A172 (cell line): ENCODE data around the gene BCL6B. TPM values are rescaled to one million over a fixed set of nuclear protein-coding genes. Genes with fewer than 3 reads are reported as not detected.
"Not testable (repeated sequence)": the region's sequence is repeated elsewhere in the genome, so short reads cannot be mapped to it uniquely, and the experiment has no call there.

Source experiments
- DNase-seq: peaks from one replicate; pipeline ENCODE4 v3.0.0-alpha.2; 2015; ENCODE audit warnings: low spot score
- total RNA-seq: library from RNA; depleted of rRNA; stranded (reverse); fragments of >200 nt; shearing (Covaris generic); gene quantifications from 2 replicates; pipeline ENCODE4 v1.2.3, GENCODE V29; 2014

The BCL6B gene
- total RNA-seq, 1 experiment from 2014 or later: 0.07 TPM

DNA sequence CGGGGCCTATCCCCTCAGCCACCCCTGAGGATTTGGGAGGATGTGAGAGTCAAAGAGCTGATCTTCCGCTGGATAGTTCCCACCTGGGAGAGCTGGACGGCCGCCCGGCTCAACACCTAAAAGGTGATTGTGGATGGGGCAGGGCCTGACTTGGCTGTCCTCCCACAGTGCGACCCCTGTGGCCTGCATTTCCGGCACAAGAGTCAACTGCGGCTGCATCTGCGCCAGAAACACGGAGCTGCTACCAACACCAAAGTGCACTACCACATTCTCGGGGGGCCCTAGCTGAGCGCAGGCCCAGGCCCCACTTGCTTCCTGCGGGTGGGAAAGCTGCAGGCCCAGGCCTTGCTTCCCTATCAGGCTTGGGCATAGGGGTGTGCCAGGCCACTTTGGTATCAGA, 4.5 kb downstream of the BCL6B start:
- DNase-seq: no peak

- DNase-seq: no peak
These were observed 6.2 kb downstream of the BCL6B start for GRCh38 chr17:7029096-7029495.

- no peak for DNase-seq
These were observed 6.8 kb downstream of the BCL6B start for GRCh38 chr17:7029659-7030058.

- DNase-seq: peak; percentile 47
These were observed 12.2 kb downstream of the BCL6B start for GRCh38 chr17:7034955-7035590.

GRCh38 chr17:7035591-7036368, 12.9 kb downstream of the BCL6B start, which contains the start of gene SLC16A13:
SLC16A13 (plus strand) TSS chr17:7036015; CDS start chr17:7036383, 368 bp downstream.
- DNase-seq: peak; percentile 99

DNA sequence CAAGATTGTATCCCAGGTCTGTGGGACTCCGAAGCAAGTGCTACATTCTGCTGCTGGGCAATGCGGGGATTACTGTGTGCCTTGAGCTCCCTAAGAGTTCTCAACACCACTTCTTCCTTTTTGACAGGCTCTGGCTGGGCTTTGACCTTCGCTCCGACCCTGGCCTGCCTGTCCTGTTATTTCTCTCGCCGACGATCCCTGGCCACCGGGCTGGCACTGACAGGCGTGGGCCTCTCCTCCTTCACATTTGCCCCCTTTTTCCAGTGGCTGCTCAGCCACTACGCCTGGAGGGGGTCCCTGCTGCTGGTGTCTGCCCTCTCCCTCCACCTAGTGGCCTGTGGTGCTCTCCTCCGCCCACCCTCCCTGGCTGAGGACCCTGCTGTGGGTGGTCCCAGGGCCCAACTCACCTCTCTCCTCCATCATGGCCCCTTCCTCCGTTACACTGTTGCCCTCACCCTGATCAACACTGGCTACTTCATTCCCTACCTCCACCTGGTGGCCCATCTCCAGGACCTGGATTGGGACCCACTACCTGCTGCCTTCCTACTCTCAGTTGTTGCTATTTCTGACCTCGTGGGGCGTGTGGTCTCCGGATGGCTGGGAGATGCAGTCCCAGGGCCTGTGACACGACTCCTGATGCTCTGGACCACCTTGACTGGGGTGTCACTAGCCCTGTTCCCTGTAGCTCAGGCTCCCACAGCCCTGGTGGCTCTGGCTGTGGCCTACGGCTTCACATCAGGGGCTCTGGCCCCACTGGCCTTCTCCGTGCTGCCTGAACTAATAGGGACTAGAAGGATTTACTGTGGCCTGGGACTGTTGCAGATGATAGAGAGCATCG, 15.4 kb downstream of the BCL6B start:
- DNase-seq: no peak

- DNase-seq: no peak
These were observed 17.0 kb downstream of the BCL6B start for GRCh38 chr17:7039832-7040231.

DNA sequence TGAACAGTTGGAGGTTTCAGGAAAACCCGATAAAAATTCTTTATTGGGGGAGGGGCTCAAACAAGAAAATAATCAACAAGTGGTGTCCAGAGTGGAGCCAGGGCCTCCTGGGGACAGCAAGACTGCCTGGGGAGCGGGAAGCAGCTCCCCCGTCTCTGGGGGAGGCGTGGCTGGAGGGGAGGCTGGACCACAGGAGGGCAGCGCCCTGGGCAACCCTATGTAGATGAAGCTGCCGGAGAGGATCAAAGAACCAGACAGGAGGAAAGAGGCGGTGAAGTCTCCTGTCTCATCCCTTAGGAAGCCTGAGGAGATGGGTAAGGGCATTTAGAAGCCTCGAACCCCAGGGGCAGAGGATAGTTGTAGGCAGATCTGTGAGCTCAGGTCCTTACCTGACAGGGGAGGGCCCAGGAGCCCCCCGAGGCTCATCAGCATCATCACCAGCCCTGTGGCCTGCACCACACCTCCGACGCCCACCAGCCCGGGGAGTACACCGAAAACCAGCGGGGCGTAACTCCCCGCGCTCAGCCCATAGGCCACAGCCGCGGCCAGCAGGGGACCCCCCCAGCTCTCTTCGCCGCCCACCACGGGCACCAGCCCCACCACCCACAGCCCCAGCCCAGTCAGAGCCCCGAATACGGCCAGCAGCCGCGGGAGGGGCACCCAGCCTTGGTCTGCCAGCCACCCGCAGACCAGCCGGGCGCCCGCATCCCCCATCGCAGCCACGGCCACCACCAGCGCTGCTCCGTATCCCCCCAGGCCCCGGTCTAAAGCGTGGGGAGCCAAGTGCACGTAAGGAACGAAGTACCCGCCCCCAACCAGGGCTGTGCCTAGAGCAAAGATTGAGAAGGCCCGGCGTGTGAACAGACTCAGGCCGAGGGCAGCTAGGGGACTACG, 19.0 kb downstream of the BCL6B start:
- DNase-seq: no peak

DNA sequence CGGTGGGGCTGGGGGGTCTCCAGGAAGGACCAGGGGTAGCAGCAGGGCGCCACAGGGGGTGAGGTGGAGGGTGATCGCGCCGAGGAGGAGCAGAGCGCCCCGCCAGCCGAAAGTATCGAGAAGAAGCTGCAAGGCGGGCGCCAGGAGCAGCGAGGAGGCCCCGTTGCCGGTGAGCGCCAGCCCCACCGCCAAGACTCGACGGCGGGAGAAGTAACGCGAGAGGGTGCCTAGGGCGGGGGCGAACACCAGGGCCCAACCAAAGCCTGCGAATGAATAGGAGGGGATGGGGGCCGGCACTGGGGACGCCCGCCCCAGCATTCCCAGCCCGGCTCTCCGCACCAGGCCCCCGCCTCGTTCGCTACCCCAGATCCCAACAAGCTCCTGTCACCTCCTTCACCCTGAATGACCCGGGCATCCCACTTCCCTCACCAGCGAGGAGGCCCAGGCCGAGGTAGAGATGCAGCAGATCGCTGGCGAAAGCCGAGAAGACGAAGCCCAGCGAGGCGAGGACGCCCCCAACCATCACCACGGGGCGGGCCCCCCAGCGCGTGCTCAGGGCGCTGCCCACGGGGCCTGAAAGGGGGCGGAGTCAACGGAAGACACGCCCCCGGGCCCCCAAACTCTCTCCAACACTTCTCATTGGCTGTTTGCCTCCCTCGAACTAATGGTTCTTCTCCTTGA, 19.8 kb downstream of the BCL6B start:
- no peak for DNase-seq

GRCh38 chr17:7043182-7043496, 20.3 kb downstream of the BCL6B start:
- no peak for DNase-seq

DNA sequence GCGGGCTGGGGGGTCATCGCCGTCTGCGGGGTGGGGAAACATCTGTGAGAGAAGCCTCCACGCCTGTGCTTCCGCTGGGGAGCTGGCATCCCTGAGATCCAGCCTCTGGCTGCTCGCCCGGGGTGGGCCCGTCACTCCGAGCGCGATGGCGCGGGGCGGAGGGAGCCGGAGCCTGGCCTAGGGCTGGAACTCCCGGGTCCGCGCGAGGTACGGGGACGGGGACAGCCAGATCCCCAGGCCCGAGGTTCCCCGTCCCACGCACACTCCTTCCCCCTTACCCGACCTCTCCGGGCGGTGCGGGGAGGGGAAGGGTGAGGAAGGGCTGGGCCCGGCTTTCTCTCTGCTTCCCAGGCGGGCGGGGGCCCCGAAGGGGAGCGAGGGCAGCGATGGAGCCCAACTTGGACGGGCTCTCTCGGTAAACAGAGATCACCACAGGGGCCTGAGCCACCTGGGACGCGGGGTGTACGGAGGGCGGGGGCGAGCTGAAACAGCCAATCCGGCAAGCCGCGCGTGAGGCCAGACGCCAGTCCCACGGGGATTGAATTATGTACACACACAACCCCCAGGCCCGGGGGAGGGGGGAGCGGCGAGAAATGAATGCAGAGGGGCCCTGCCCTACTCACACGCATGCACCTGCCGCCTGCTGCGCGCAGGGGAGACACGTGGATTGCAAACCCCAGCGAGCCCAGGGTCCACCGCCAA, 20.8 kb downstream of the BCL6B start, which contains the start of gene SLC16A11:
Gene SLC16A11 (minus strand): TSS at position 596 of the 702 bp plus-strand sequence. CDS start 579 bp downstream, at position 17.
- no peak for DNase-seq

GRCh38 chr17:7045492-7046126, 22.8 kb downstream of the BCL6B start:
- DNase-seq: peak; percentile 60

DNA sequence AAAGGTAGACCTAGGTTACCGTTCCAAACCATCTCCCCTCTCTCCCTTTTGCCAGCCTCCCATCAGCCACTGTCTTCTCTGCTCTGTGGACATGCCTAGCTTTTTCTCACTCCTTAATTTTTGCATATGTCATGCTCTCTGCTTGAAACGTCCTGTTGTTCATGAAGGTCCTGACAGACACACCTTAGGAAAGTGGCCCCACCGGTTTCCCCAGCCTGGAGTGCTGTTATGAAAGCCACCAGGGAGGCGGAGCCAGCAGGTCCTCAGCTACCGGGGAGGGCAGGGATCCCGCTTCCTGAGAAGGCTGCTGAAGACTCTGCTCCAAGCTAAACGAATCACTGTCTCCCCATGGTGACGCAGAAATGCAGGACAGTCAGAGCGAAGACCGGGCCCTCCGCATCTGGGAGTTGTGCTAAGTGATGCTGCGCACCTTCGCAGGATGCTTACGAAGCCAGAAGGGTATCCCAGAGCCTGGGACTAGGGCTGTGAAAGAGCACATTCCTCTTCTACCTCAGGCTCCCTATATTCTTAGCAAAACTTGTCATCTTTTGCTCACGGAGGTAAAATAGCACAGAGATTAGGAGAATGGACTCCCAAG, 23.4 kb downstream of the BCL6B start:
- DNase-seq: no peak

- DNase-seq: not testable (repeated sequence)
These were observed 24.0 kb downstream of the BCL6B start for GRCh38 chr17:7046725-7047397.

GRCh38 chr17:7047566-7047965, 24.7 kb downstream of the BCL6B start:
- DNase-seq: no peak

DNA sequence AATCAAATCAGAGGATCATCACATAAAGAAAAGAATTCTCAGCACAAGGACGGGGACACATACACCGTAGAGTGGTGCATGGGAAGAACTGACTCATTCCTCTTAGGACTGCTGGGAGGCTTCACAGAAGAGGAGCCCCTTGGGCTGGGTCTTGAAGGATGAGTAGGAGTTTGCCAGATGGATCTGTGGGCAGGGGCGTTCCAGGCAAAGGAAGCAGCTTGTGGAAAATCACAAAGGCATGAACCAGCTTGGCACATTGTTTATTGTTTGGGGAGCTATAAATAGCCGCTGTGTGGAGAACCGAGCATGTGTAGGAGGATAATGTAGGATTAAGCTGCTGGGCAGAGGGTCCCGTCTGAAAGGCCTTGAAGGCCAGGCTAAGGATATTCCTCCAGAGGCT, 26.1 kb downstream of the BCL6B start:
- no peak for DNase-seq

DNA sequence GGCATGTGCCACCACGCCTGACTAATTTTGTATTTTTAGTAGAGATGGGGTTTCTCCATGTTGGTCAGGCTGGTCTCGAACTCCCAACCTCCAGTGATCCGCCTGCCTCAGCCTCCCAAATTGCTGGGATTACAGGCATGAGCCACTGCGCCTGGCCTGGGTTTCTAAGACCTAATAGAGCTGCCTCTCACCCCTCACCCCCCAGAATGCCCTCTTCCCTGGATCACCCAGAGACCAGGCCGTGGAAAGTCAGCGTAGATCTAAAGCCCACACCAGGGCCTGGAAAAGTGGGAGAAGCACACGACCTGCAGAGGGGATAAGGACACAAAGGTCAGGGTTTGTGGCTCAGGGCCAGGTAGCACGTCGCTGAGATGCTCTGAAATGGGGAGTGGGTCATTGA, 27.7 kb downstream of the BCL6B start:
- not testable (repeated sequence) for DNase-seq

- DNase-seq: peak; percentile 62
These were observed 33.5 kb downstream of the BCL6B start for GRCh38 chr17:7056386-7056785.
